Activated CD8-positive, alpha-beta memory T cell treated with anti-CD3 and anti-CD28 coated beads for 1 hour (primary cell): ENCODE data around the gene SNX10.

Source experiments
- DNase-seq, 2 donors: peaks; one replicate each; pipeline ENCODE4 v3.0.0-alpha.2; 2020; ENCODE audit warnings: low read depth in 1 of 2; ENCODE audit errors: extremely low read depth in 1 of 2

SNX10 gene

GRCh38 chr7:26332698-26333097, 41.0 kb downstream of the SNX10 start:
- DNase-seq: no peak

DNA sequence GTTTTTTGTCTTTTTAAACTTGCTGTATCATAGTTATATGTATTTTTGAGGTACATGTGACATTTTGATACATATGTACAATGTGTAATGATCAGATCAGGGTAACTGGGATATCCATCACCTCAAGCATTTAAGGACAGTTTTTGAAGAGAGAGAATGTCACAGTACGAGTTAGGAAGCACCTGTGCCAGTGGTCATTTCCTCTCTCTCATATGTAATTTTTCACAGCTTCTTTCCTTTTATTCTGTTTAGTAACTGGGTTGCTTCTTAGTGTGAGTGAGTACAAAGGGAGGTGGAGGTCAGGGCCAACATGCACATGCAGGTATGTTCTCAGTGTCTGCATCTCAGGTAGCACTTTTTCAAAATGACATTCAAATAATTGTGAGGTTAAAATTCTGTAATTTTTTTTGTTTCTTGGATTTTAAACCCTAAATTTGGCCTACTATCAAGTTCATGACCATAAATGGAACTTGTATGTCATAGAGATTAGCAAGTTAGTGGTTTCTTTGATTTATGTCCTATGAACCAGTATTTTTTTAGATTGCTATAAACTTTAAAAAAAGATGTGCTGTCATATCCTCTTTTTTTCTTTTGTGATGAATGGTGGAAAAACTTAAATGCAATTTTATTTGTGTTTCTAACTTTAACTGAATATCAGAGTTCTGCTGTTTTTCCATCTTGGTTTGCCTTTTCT, 42.7 kb downstream of the SNX10 start:
- DNase-seq: no peak

- DNase-seq: no peak
These were observed 45.7 kb downstream of the SNX10 start for GRCh38 chr7:26337232-26337865.

- no peak for DNase-seq
These were observed 48.9 kb downstream of the SNX10 start for GRCh38 chr7:26340476-26341018.

GRCh38 chr7:26343320-26343832, 51.7 kb downstream of the SNX10 start:
- DNase-seq: no peak

DNA sequence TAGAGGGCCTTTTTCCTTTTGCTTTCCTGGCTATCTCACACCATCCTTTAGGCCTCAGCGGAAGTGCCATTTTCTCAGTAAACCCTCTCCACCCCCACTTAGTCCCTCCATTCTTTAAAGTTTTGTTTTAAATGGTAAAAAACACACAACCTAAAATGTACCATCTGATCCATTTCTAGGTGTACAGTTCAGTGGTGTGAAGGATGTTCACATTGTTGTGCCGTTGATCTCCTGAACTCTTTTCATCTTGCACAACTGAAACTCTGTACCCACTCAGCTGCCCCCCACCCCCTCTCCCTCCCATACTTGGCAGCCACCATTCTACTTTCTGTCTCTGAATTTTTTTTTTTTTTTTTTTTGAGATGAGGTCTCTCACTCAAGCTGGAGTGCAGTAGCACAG, 52.2 kb downstream of the SNX10 start:
- no peak for DNase-seq

DNA sequence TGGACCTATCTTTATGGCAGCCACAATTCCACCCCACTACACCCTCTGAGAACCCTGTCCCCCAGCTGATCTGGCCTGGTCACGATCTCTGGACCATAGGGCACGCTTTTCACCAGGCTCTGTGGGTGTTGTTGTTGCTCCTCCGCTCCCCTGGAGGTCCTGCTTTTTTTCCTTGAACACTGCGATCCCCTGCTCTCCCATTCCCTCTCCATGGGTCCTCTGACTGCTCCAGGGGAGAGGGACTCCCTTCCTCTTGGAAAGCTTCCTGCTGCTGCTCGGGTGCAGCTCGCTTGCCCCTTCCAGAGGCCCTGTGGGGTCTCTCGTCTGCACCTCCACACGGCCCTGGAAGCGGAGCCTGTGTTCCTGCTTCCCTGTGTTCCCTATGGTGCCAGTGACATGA, 53.5 kb downstream of the SNX10 start:
- DNase-seq: no peak

- DNase-seq: no peak
These were observed 54.2 kb downstream of the SNX10 start for GRCh38 chr7:26345837-26346236.

- DNase-seq: no peak
These were observed 55.0 kb downstream of the SNX10 start for GRCh38 chr7:26346611-26347203.

- no peak for DNase-seq
These were observed 56.7 kb downstream of the SNX10 start for GRCh38 chr7:26348234-26348851.

DNA sequence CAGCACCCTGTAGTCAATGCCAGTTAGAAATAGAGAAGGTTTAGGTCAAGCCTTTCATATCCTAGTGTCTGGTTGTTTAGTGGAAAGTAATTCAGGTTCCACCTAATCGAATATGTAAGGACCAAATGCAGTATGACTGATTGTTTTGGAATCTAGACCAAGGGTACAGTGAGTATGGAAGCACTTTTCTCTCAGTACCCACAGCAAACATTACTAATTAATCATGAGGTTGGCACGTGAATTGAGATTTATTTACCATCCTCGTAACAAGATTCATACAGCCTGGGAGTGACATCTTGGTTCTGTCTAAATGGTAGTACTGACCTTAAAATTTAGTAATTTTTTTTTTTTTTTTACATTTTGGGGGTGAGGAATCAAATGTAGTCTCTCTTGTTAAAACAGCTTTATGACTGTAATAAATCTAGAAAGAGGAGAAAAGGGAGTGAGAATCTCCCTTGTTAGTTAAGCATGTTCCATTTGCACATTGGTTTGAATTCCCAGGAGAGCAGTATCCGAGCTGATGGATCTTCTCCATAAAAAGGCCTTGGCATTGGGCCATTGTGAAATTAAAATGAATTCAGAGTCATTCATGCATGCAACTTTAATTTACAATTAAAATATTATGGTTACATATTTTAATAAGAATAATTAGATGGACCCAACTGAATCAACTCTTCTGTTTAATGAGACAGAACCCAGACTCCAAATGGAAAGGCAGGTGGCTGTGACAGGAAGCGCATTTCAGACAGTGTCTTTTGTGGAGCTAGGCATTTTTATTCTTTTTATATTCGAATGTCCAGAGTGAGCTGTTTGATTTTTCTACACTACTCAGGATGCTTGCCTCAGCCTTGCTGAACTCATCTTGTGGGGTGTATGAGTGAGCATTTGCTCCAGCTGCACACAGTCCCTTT, 57.6 kb downstream of the SNX10 start:
- no peak for DNase-seq

DNA sequence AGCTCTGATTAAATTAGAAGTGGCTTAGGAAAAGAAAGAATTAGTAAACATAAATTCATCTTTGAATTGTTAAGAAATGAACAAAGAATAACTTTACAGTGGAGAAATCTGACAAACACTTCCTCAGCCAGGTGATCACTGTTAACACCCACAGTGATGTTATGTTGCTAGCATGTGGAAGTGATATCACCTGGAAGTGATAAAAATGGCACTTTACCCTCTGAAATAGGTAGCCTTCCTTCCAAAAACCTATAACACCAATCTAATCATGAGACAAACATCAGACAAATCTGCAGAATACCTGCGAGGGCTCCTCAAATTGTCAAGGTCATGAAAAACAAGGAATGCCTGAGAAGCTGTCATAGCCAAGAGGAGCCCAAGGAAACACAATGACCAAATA, 59.5 kb downstream of the SNX10 start:
- DNase-seq: no peak

- no peak for DNase-seq
These were observed 64.6 kb downstream of the SNX10 start for GRCh38 chr7:26356229-26356628.

- DNase-seq: no peak
These were observed 65.5 kb downstream of the SNX10 start for GRCh38 chr7:26356929-26357798.

- DNase-seq: no peak
These were observed 66.1 kb downstream of the SNX10 start for GRCh38 chr7:26357799-26358151.

DNA sequence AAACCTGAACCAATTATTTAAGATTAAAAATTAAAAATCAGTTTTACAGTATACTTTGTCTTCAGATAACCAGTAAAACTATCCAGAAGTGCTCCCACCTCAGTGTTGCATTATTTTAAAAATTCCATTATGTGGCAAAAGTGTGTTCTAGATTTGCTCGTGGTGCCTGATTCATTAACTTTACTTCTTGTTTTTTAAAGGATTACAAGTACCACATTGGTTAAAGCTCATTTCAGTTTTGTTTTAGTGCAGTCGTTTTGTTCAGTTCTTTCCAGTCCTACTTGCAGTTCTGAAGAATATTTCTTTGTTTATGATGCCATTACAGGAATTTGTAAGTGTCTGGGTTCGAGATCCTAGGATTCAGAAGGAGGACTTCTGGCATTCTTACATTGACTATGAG, 69.0 kb downstream of the SNX10 start:
- DNase-seq: no peak

DNA sequence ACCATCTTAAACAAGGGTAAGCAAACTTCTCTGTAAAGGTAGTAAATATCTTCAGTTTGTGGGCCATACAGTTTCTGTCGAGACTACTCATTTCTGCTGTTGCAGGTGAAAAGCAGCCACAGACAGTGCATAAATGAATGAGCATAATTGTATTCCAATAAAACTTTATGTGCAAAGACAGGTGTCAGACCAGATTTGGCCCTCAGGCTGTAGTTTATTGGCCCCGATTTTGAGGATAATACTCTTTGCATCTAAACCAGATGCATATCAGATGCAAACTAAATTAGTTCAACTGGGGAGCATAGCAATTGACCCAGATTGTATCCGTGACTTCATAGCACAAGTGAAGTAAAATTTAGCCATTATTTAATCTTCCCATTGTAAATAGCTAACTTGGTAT, 70.0 kb downstream of the SNX10 start:
- DNase-seq: no peak

- DNase-seq: no peak
These were observed 71.8 kb downstream of the SNX10 start for GRCh38 chr7:26363465-26363864.

DNA sequence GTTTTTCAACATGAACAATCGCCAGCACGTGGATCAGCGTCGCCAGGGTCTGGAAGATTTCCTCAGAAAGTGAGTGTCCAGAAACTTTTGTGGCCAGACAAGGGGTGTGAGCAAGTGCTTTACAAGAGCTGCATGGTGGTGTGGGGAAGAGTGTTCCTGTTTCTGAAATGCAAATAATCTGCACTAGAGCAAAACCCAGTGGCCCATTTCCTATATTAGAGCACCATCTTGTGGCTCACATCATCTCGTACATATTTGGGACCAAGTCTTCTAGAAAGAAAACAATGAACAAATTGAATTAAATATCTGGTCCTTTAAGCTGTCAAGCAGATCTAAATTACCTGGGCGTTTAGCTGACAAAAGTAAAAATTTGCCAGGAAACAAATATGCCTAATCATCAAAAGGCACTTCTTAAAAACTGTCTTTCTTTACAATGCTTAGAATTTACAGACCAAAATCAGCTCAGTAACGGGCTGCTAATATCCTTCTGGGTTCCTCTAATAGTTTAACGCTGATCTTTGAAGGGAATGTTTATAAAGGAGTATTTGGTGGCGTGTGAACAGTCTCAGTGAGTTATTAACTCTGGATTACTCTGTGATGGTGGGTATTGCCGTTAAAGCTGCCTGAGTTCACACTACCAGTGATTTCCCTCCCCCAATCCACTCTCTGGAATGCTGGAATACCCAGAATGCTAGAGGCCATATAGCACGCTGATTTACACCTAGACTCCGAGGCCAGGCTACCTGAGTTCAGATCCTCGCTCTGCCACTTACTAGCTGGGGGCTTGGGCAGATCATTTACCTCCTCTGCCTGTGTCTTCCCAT, 73.6 kb downstream of the SNX10 start:
- no peak for DNase-seq
